ENCODE data around the gene TBL2. TPM values are rescaled to one million over a fixed set of nuclear protein-coding genes. Genes with fewer than 3 reads are reported as not detected.

The TBL2 gene, protein sequence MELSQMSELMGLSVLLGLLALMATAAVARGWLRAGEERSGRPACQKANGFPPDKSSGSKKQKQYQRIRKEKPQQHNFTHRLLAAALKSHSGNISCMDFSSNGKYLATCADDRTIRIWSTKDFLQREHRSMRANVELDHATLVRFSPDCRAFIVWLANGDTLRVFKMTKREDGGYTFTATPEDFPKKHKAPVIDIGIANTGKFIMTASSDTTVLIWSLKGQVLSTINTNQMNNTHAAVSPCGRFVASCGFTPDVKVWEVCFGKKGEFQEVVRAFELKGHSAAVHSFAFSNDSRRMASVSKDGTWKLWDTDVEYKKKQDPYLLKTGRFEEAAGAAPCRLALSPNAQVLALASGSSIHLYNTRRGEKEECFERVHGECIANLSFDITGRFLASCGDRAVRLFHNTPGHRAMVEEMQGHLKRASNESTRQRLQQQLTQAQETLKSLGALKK
- 57.6 and 58.4 TPM in 2 replicates for total RNA-seq

DNA sequence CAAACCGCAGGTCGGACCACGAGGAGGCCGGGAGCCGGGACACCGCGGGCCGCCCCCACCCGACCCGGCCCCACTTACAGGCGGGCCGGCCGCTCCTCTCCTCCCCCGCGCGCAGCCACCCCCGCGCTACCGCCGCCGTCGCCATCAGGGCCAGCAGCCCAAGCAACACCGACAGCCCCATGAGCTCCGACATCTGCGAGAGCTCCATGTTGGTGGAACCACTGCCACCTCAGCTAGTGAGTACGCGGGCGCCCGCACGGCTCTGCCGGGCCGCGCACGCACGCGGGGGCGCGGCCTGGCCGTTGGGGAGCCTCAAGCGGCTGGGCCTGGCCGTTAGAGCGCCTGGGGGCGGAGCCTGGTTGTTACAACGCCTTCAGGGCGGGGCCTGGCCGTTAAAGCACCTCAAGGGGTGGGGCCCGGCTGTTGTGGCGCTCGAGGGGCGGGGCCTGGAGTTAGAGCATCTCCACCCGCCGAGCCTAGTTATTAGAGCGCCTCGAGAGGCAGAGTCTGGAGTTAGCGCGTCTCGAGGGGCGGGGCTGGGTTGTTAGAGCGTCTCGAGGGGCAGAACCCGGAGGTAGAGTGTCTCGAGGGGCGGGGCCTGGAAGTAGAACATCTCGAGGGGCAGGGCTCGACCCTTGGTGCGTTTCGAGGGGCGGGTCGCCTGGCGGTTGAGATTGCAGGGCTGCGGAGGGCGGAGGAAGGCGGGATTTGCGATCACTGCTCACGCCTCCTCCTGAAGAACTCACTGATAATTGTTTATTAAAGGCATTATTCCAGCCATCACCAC lies at the start of gene TBL2:
TBL2 (minus strand) TSS at position 238 of the 787 bp plus-strand sequence; CDS start at position 208, 30 bp downstream.

DNA sequence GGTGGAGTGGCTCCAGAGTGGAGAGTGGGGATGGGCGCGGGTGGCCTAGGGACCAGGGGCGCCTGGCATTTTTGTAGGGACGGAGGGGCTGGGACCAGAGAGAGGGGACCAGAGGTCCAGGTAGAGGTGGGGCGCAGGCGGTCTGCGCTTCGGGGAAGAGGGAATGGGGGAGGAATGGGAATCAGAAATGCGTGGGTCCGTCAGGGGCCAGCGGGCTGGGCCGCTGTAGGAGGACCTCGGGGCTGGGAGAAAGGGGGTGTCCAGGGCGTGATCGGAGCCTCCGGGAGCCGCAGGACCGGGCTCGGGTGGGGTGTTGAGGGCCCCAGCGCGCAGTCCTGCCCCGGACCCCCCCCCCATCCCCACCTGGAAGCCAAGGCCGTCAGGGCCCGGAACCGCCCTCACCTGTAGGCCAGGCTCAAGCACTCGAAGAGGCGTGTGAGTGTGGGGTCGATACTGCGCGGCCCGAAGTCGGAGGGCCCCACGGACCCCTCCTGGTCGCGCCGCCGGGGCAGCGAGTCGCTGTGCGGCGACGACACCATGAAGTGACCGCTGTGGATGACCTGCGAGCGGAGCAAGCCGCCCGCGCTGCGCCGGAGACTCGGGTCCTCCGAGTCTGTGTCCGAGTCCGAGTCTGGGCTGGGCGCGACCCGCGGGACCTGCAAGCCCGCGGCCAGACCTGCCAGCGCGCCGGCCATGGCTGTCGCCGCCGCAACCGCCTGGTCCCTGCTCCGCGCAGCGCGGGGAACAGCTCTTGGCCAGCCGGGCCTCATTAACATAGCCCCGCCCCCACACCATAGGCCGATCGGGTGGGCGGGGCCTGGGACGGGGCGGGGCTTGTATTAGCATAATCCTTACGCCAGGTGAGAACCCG lies 45.7 kb upstream of the TBL2 start, which contains the start of gene MLXIPL:
MLXIPL (minus strand) TSS at position 725 of the 871 bp plus-strand sequence; CDS start at position 695, 30 bp downstream.

DNA sequence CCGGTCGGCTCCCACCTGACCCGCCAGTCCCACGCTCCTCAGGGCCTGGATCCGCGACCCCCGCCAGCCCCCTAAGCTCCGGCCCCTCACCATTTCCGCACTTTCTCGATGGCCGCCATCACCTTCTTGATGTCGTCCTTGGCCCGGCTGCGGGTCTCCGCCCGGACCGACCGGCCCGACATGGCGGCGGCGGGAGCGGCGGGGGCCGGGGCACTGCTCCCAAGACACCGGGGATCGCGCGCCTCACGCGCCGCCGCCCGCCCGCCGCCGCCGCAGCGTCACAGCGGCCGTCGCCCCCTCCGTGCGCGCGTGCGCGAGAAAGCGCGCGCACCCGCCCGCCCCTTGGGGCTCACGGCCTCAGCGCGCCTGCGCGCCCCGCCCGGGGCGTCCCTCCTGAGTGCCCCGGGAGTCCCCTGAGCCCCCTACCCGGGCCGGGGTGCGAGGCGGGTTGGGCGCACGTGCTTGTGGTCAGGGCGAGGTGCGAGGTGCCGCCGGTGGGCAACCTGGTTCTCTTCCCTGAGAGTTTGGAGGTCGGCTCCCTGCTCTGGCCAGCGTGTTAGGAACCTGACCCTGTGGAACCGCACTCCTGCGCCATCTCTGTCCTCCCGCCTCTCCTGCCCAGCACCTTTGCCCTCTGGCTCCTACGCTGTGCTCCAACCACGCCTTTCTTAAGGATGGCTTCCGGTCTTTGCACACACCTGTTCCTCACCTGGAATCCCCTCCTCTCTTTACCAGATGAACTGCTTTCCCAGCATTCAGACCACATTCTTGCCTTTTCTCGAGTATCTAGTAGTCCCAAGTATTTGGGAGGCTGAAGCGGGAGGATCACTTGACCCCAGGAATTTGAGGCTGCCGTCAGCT lies 20.8 kb downstream of the TBL2 start, which contains the start of gene BCL7B:
BCL7B (minus strand) TSS at position 294 of the 861 bp plus-strand sequence; CDS start at position 182, 112 bp downstream.

DNA sequence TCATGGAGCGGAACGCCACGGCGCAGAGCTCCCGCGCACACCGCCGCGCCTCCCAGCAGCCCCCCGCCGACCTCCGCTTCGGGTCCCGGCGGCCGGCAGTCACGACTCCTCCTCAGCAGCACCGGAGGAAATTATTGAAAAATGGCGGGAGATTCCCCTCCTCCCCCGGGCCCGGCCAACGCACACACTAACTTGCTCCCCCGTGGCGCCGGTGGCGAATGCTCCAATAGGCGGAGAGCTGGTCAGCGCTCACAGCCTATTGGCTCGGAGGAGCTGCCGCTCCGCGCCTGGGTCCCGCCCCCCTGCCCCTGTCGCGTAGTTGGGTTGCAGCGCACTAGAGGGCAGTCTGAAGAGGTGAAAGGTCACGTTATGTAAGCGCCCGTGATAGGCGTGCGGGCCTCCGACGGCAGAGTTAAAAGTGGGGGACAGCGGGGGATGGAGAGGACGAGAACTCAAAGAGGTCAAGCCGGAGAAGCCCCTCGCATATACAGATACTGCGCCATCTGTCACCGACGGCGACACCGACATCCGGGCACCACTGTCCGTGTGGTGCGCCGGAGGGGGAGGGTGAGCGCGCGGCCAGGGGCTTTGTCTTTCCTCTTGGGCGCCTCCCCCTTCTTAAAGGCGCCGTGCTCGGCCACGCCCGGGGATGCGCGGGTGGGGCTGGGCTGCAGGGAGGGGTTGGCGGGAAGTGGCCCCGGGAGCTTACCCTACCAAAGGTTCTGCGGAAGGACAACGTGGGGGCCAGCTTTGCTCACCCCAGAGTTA lies 56.1 kb downstream of the TBL2 start, which contains the start of gene BAZ1B:
BAZ1B (minus strand) TSS at position 189 of the 768 bp plus-strand sequence. CDS start 360 bp downstream, outside the sequence.

Other genes with a start within 250 kb of the TBL2 start
- gene FZD9, start 144.8 kb downstream of the TBL2 start, total RNA-seq = 0.37 and 0.88 TPM in 2 replicates
- 36.3 and 37.9 TPM in 2 replicates for gene BAZ1B, start 56.3 kb downstream of the TBL2 start, total RNA-seq
- gene BCL7B, start 20.9 kb downstream of the TBL2 start, total RNA-seq = 28.3 and 56.6 TPM in 2 replicates
- 0.54 TPM in 1 of 2 replicates, not detected in the other for gene MLXIPL, start 45.9 kb upstream of the TBL2 start, total RNA-seq
- gene VPS37D, start 89.3 kb upstream of the TBL2 start, total RNA-seq = 2.7 and 3.1 TPM in 2 replicates
- gene DNAJC30, start 104.9 kb upstream of the TBL2 start, total RNA-seq = 6.1 and 9.0 TPM in 2 replicates
- 43.6 and 49.3 TPM in 2 replicates for gene BUD23, start 105.0 kb upstream of the TBL2 start, total RNA-seq
- gene STX1A, start 141.1 kb upstream of the TBL2 start, total RNA-seq = 4.4 and 11.1 TPM in 2 replicates
- 4.8 and 11.0 TPM in 2 replicates for gene ABHD11, start 160.2 kb upstream of the TBL2 start, total RNA-seq
- gene CLDN3, start 191.7 kb upstream of the TBL2 start, total RNA-seq = not detected in 2 replicates

Data from cardiac ventricle fibroblast (primary cell).